ENCODE data around the gene KCNK6. TPM values are rescaled to one million over a fixed set of nuclear protein-coding genes. Genes with fewer than 3 reads are reported as not detected.

Gene KCNK6
- total and polyA plus RNA-seq, 2 experiments from 2014 or later = 9.0 to 14.6 TPM

DNA sequence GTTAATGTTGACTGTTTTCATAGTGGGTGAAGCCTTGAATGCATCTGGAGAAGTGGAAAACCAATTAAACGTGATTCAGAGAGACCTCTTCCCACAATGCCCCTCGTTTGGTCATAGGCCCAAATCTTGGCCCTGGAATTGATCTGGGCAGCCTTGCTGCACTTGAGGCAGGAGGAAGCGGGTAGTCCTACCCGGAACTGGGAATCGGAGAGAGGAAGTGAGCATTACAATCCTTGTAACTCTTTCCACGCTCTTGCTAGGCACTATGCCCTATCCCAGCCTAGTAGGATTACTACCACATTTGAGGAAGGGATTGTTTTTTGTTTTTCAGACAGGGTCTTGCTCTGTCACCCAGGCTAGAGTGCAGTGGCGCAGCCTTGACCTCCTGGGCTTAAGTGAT is 3.6 kb downstream of the KCNK6 start:
- no peak overlapping the region for H3K27ac Mint-ChIP-seq

More for the DNA sequence above, 3.6 kb downstream of the KCNK6 start:
- no peak overlapping the region for H3K27ac ChIP-seq (ENCODE audit: low read depth)
- H3K36me3 ChIP-seq (ENCODE audit: insufficient read depth) = 0 out of 2 replicates have a peak, but pooled peaks cover 5% of the 10 kb centered on the region
- H3K79me2 ChIP-seq (replicated peaks; ENCODE audit: insufficient read depth) = no peaks in the 10 kb centered on the region
- no peak overlapping the region for H3K4me3 Mint-ChIP-seq
- H3K36me3 Mint-ChIP-seq (ENCODE audit: low read depth) = peaks cover 6% of the 10 kb centered on the region; the same call in 2 of the 3 replicates
- no peak for DNase-seq (ENCODE audit: low spot score)
- H4K20me1 ChIP-seq (replicated peaks; ENCODE audit: insufficient read depth) = no peaks in the 10 kb centered on the region; the same call in 1 of the 2 replicates
- H3F3A ChIP-seq (replicated peaks; ENCODE audit: low read depth) = peaks cover 2% of the 10 kb centered on the region; the same call in 1 of the 2 replicates
- H3K9me2 ChIP-seq (ENCODE audit: insufficient read depth) = no peaks in the 10 kb centered on the region
- no peaks in the 10 kb centered on the region; the same call in 2 of the 3 replicates for H3K9me3 Mint-ChIP-seq
- H3K27me3 ChIP-seq (ENCODE audit: insufficient read depth) = peaks cover 24% of the 10 kb centered on the region
- H3K27me3 Mint-ChIP-seq (ENCODE audit: insufficient read depth, low read depth, poor library complexity) = peaks cover 28% of the 10 kb centered on the region
- no peak for ATAC-seq
- no peaks in the 10 kb centered on the region; the same call in 1 of the 2 replicates for H3K4me1 ChIP-seq (ENCODE audit: insufficient read depth)
- no peak overlapping the region for H3K4me2 ChIP-seq
- TF ChIP-seq, protein P1, sequence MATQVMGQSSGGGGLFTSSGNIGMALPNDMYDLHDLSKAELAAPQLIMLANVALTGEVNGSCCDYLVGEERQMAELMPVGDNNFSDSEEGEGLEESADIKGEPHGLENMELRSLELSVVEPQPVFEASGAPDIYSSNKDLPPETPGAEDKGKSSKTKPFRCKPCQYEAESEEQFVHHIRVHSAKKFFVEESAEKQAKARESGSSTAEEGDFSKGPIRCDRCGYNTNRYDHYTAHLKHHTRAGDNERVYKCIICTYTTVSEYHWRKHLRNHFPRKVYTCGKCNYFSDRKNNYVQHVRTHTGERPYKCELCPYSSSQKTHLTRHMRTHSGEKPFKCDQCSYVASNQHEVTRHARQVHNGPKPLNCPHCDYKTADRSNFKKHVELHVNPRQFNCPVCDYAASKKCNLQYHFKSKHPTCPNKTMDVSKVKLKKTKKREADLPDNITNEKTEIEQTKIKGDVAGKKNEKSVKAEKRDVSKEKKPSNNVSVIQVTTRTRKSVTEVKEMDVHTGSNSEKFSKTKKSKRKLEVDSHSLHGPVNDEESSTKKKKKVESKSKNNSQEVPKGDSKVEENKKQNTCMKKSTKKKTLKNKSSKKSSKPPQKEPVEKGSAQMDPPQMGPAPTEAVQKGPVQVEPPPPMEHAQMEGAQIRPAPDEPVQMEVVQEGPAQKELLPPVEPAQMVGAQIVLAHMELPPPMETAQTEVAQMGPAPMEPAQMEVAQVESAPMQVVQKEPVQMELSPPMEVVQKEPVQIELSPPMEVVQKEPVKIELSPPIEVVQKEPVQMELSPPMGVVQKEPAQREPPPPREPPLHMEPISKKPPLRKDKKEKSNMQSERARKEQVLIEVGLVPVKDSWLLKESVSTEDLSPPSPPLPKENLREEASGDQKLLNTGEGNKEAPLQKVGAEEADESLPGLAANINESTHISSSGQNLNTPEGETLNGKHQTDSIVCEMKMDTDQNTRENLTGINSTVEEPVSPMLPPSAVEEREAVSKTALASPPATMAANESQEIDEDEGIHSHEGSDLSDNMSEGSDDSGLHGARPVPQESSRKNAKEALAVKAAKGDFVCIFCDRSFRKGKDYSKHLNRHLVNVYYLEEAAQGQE (IDR thresholded peaks at IDR 0.05; ENCODE audit: unreplicated experiment) = no peak
- TF ChIP-seq, protein P2, sequence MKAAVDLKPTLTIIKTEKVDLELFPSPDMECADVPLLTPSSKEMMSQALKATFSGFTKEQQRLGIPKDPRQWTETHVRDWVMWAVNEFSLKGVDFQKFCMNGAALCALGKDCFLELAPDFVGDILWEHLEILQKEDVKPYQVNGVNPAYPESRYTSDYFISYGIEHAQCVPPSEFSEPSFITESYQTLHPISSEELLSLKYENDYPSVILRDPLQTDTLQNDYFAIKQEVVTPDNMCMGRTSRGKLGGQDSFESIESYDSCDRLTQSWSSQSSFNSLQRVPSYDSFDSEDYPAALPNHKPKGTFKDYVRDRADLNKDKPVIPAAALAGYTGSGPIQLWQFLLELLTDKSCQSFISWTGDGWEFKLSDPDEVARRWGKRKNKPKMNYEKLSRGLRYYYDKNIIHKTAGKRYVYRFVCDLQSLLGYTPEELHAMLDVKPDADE (IDR thresholded peaks at IDR 0.05) = no peak
- TF ChIP-seq JUNB (IDR thresholded peaks at IDR 0.05; ENCODE audit: unreplicated experiment) = no peak
- TF ChIP-seq NANOG (IDR thresholded peaks at IDR 0.05; ENCODE audit: borderline replicate concordance) = no peak
- TF ChIP-seq EZH2 (IDR thresholded peaks at IDR 0.05; ENCODE audit: low read depth, unreplicated experiment) = no peak
- no peak for TF ChIP-seq POLR2AphosphoS5 (IDR thresholded peaks at IDR 0.05; ENCODE audit: low read depth)
- no peak for TF ChIP-seq CTCF (conservative IDR thresholded peaks at IDR 0.05; ENCODE audit: low read depth in 2 of 2)
- TF ChIP-seq ZNF114 (CRISPR knock-in tag; IDR thresholded peaks at IDR 0.05) = no peak
- TF ChIP-seq ZNF331 (CRISPR knock-in tag; IDR thresholded peaks at IDR 0.05; ENCODE audit: low read depth) = no peak
- no peak for TF ChIP-seq EZH2phosphoT487 (IDR thresholded peaks at IDR 0.05; ENCODE audit: unreplicated experiment)
- TF ChIP-seq, protein P3, sequence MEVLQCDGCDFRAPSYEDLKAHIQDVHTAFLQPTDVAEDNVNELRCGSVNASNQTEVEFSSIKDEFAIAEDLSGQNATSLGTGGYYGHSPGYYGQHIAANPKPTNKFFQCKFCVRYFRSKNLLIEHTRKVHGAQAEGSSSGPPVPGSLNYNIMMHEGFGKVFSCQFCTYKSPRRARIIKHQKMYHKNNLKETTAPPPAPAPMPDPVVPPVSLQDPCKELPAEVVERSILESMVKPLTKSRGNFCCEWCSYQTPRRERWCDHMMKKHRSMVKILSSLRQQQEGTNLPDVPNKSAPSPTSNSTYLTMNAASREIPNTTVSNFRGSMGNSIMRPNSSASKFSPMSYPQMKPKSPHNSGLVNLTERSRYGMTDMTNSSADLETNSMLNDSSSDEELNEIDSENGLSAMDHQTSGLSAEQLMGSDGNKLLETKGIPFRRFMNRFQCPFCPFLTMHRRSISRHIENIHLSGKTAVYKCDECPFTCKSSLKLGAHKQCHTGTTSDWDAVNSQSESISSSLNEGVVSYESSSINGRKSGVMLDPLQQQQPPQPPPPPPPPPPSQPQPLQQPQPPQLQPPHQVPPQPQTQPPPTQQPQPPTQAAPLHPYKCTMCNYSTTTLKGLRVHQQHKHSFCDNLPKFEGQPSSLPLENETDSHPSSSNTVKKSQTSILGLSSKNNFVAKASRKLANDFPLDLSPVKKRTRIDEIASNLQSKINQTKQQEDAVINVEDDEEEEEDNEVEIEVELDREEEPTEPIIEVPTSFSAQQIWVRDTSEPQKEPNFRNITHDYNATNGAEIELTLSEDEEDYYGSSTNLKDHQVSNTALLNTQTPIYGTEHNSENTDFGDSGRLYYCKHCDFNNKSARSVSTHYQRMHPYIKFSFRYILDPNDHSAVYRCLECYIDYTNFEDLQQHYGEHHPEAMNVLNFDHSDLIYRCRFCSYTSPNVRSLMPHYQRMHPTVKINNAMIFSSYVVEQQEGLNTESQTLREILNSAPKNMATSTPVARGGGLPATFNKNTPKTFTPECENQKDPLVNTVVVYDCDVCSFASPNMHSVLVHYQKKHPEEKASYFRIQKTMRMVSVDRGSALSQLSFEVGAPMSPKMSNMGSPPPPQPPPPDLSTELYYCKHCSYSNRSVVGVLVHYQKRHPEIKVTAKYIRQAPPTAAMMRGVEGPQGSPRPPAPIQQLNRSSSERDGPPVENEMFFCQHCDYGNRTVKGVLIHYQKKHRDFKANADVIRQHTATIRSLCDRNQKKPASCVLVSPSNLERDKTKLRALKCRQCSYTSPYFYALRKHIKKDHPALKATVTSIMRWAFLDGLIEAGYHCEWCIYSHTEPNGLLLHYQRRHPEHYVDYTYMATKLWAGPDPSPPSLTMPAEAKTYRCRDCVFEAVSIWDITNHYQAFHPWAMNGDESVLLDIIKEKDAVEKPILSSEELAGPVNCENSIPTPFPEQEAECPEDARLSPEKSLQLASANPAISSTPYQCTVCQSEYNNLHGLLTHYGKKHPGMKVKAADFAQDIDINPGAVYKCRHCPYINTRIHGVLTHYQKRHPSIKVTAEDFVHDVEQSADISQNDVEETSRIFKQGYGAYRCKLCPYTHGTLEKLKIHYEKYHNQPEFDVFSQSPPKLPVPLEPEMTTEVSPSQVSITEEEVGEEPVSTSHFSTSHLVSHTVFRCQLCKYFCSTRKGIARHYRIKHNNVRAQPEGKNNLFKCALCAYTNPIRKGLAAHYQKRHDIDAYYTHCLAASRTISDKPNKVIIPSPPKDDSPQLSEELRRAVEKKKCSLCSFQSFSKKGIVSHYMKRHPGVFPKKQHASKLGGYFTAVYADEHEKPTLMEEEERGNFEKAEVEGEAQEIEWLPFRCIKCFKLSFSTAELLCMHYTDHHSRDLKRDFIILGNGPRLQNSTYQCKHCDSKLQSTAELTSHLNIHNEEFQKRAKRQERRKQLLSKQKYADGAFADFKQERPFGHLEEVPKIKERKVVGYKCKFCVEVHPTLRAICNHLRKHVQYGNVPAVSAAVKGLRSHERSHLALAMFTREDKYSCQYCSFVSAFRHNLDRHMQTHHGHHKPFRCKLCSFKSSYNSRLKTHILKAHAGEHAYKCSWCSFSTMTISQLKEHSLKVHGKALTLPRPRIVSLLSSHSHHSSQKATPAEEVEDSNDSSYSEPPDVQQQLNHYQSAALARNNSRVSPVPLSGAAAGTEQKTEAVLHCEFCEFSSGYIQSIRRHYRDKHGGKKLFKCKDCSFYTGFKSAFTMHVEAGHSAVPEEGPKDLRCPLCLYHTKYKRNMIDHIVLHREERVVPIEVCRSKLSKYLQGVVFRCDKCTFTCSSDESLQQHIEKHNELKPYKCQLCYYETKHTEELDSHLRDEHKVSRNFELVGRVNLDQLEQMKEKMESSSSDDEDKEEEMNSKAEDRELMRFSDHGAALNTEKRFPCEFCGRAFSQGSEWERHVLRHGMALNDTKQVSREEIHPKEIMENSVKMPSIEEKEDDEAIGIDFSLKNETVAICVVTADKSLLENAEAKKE (CRISPR knock-in tag; IDR thresholded peaks at IDR 0.05) = no peak
- TF ChIP-seq STAT1 (IDR thresholded peaks at IDR 0.05; ENCODE audit: unreplicated experiment) = no peak
- peaks cover 14% of the 10 kb centered on the region; the same call in 2 of the 3 replicates for H3K4me1 Mint-ChIP-seq
- no peak overlapping the region for H2AFZ ChIP-seq
- no peak overlapping the region for H3K4me3 ChIP-seq

All from GM23338 (cell line).